Ramos (cell line): ENCODE data around the gene DPPA3.
"Not testable (repeated sequence)": the region's sequence is repeated elsewhere in the genome, so short reads cannot be mapped to it uniquely, and the experiment has no call there.

Source experiments
- in situ Hi-C: fragments of 300-500 bp; cut with MboI; formaldehyde crosslinking; loops from one replicate; pipeline ENCODE4 v1.14.3; 2022; ENCODE audit warnings: low sequenced_read_pairs; ENCODE audit not compliant: unreplicated experiment

DPPA3 gene

DNA sequence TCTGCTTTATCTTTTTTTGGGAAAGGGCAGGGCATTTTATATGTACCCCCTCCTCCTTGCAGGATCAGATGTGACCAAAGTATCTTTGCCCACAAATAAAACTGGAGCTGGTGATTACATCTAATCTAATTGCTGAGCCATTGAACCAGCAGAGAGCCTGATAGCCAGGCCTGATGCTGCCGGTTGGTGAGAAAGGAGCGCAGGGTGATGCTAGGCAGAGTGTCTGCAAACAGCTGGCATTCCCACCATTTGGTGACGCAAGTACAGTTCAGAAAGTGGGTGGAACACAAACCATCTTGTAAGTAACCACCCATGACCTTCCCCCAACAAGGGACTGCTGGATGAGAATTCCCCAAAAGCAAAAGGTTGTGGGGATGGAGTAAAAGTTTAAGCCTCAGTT, 12.7 kb downstream of the DPPA3 start:
- in situ Hi-C loops, result no loop called here

DNA sequence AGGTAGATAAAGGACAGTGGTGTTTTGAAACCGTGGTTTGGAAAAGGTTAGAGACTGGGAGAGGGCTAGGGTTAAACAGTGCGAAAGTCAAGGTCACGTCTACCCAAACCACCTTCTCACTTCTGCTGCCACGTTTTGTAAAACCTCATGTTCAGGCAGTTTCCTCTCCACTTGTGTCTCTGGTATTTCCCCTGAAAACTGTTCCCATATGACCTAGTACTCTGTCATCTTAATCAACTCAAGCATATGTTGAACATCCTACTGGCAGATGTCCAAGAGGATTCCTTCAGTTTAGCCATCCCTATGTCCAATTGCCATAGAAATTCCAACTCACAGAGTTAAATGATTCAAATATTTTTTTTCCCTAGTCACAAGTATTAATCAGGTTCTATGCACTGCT, 18.5 kb downstream of the DPPA3 start:
- in situ Hi-C loops, result no loop called here

DNA sequence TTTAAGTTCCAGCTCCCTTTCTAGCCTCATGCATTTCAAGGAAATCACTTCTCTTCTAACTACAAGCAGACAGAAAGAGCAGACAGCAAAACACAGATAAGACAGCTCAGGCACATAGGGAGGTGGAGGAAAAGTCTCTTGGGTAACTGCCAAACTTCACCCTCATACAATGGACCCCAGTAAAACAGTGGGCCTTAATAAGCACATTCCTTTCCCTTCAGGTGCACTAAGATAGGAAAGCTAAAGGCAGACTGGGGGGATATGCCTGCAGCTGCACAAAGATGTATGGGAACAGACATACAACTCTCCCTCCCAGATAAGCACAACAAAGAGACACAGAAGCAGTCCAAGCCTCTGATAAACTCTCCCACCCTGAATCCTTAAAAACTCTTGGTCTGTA, 19.8 kb downstream of the DPPA3 start:
- in situ Hi-C loops, result not testable (repeated sequence)

DNA sequence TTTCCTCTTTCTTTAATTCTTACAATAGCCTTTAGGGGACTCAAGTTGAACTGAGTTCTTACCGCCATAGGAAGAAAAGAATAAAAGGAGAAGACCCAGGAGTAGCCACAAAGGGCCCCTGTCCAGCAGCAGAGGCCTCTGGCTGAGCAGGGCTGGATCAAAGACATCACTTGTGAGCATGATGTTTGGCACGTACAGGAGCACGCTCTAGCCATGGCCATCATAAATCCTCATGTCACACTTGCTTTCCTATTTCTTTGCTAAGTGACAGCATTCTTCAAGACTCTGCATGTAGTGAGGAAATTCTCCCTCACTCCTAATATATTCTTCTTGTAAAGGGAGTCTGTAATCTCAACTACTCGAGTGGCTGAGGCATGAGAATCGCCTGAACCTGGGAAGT, 20.3 kb downstream of the DPPA3 start:
- in situ Hi-C loops, result no loop called here

DNA sequence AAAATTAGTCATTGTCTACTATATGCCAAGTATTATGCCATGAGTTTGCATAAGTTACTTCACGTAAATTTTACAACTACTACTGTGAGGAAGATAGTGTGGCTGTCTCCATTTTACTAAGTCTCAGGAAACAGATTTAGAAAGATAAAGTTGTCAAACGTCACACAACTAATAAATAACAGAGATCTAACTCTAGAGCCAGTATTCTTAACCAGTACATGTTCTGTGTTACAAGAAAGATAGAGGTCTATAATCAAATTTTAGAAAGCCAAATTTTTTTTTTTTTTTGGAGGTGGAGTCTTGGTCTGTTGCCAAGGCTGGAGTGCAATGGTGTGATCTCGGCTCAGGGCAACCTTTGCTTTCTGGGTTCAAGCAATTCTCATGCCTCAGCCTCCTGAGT, 21.8 kb downstream of the DPPA3 start:
- in situ Hi-C loops, result no loop called here

DNA sequence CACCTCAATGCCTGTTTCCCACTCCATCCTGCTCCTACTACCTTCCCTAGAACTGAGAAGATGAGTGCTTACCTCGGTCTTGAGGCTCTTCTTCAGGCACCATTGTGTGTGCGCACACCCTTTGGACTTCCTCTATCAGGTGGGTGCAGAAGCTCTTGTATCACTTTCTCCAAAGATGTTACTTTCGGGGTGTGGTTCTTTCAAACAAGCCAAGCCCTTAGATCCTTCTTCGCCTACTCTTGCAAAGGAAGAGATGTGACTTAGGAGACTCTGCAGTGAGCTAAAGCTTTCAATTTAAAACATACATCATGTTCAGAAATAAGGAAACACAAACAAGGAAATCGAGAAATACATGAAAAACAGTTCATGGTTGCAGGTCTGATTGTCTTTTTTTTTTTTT, 36.0 kb downstream of the DPPA3 start, which contains the start of gene CLEC4C:
Gene CLEC4C (minus strand): TSS at position 130 of the 400 bp plus-strand sequence. CDS start 27 bp downstream, at position 103.
- in situ Hi-C loops, result no loop called here

DNA sequence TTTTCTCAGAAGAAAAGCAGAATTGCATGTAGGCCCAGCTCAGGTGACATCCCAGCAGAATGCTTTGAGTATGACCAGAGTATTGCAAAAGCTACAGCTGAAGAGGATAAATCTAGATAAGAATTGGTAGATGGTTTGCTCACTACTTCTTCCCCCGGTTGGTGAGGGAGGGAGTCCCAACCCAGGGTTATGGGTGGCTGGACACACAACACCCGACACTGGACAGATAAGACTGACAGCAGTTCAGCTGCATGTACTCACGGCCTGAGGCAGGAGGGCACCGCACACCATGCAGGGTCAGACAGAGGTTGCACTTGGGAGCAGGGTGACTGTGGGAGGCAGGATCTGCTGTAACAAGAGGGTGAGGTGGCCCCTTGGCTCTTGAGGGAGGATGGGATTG, 37.6 kb downstream of the DPPA3 start:
- in situ Hi-C loops, result no loop called here

DNA sequence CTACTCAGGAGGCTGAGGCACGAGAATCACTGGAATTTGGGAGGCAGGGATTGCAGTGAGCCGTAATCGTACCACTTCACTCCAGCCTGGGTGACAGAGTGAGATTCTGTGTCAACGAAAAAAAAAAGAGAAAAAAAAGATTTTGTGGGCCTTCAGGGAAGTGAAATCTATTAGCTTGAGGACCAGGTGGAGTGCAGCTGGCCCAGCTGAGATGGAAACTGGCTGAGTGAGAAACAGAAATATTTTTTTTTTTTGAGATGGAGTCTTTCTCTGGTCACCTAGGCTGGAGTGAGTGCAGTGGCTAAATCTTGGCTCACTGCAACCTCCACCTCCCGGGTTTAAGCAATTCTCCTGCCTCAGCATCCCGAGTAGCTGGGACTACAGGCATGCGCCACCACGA, 38.2 kb downstream of the DPPA3 start:
- in situ Hi-C loops, result no loop called here

DNA sequence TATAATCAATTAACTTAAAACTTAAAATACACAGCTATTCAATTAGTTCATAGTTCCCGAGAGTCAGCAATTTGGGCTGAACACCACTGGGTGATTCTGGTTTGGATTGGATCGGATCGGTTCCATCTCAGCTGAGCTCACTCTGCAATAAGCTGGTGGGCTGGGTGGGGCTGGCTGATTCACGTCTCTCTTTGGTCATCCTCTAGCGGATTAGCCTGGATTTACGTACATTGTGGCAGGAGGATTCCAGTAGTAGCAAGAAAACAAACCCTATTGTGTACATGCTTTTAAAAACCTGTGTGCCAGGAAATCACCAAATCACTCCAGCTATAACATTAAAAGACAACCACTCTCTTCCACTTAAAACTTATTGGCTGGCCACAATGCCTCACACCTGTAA, 39.1 kb downstream of the DPPA3 start:
- in situ Hi-C loops, result no loop called here

DNA sequence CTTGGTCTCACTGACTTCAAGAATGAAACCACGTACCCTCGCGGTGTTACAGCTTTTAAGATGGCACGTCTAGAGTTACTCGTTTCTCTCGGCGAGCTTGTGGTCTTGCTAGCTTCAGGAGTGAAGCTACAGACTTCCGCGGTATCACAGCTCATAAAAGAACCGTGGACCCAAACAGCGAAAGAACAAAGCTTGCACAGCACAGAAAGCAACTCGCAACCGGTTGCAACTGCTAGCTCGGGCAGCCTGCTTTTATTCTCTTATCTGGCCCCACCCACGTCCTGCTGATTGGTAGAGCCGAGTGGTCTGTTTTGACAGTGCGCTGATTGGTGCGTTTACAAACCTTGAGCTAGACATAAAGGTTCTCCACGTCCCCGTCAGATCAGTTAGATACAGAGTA, 40.2 kb downstream of the DPPA3 start:
- in situ Hi-C loops, result no loop called here

DNA sequence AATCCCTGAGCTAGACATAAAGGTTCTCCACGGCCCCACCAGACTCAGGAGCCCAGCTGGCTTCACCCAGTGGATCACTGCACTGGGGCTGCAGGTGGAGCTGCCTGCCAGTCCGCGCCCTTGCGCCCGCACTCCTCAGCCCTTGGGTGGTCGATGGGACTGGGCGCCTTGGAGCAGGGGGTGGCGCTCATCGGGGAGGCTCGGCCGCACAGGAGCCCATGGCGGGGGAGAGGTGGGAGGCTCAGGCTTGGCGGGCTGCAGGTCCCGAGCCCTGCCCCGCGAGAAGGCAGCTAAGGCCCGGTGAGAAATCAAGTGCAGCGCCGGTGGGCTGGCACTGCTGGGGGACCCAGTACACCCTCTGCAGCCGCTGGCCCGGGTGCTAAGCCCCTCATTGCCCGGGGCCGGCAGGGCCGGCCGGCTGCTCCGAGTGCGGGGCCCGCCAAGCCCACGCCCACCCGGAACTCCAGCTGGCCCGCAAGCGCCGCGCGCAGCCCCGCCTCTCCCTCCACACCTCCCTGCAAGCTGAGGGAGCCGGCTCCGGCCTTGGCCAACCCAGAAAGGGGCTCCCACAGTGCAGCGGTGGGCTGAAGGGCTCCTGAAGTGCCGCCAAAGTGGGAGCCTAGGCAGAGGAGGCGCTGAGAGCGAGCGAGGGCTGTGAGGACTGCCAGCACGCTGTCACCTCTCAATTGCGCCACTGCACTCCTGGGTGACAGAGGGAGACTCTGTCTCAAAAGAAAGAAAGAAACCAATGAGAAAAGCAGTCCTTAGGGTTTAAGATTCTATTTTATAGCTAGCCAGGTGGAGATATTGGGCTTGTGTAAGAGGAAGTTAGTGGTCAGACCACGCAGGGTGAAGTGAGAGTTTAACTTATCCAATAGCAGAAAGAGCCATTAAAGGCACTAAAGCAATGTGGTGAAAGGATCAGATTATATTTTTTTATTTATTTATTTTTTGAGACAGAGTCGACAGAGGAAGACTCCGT, 41.0 kb downstream of the DPPA3 start:
- in situ Hi-C loops, result not testable (repeated sequence)

DNA sequence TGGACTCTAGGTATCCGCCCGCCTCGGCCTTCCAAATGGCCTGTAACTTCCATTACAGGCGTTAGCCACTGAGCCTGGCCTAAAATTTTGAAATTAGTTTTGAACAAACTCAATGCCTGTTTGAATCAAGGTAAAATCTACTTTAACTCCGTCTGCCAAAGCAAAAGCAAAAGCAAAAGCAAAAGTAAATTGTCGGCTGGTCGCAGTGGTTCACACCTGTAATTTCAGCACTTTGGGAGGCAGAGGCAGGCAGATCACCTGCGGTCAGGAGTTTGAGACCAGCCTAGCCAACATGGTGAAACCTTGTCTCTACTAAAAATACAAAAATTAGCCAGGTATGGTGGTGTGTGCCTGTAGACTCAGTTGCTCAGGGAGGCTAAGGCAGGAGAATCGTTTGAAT, 44.4 kb downstream of the DPPA3 start:
- in situ Hi-C loops, result not testable (repeated sequence)

DNA sequence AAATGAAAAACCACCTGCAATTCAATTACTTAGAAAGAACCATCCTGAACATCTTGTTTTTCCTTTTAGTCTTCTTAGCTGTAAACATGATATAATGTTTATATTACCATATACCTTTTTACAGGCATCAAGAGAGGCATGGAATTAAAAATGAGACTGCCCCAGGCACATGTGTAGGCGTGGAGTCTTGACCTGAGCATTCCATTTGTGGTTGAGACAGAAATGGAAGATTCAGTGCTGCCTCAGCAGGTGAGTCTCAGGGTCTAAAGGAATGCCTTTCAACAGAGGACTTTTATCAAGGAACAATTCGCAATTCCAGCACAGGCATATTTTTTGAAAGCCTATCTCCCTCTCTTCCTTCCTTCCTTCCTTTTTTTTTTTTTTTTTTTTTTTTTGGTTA, 45.8 kb downstream of the DPPA3 start:
- in situ Hi-C loops, result no loop called here

DNA sequence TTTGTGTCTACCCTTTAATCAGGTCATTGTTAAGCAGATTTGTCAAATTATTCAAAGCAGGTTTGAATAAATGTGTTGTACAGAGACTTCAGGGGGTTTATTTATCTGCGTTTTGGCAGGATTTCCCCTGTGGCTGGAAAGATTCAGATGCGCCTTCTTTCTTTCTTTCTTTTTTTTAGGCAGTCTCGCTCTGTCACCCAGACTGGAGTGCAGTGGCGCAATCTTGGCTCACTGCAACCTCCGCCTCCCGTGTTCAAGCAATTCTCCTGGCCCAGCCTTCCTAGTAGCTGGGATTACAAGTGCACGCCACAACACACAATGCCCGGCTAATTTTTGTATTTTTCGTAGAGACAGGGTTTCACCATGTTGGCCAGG, 47.5 kb downstream of the DPPA3 start:
- in situ Hi-C loops, result no loop called here
